ENCODE data around the gene WNT3.
"Not testable (repeated sequence)": the region's sequence is repeated elsewhere in the genome, so short reads cannot be mapped to it uniquely, and the experiment has no call there.

WNT3 gene

DNA sequence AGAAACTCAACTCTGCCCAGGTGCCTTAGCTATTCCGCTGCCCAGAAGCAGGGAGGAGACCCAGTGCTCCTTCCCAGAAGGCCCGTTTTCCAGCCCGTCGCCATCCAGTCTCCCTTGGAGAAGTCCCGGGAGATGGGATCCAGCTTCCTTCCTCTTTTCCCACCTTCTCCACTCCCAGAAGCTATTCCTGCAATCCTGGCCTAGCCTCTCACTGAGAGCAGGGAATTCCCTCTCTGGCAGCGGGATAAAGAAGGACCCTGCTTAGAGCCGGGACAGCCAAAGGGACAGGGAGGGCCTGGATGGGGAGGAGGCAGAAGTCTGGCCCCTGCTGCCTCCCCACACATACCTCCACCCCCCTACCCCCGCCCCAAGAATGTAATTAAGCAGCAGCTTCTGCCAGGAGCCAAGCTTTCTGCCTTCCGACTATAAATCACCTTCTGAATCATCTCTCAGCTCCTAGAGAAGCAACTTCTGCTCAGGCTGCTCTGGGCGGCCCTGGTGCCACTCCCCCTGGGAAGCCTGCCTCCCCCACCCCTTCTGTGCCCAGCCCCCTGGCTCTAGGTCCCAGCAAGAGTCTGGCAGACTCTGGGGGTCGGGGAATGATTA lies 6.4 kb downstream of the WNT3 start:
- no peak for DNase-seq

DNA sequence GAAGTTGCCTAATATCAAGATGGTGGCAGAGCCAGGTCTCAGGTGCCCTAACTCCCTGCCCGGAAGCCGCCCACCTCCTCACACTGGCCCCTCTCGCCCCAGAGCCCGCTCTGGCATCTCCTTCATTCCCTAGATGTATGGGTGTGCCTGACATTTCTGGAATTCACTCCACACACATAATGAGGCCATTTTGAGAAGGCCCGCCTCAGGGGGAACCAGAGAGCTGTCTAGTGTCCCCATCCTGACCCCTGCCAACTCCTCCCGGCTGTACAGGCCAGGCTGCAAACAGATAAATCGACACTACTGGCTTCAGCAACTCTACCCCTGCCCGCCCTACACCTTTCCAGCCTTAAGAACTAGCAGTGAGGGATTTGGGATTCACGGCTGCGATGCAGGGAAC lies 7.7 kb downstream of the WNT3 start:
- DNase-seq: no peak

DNA sequence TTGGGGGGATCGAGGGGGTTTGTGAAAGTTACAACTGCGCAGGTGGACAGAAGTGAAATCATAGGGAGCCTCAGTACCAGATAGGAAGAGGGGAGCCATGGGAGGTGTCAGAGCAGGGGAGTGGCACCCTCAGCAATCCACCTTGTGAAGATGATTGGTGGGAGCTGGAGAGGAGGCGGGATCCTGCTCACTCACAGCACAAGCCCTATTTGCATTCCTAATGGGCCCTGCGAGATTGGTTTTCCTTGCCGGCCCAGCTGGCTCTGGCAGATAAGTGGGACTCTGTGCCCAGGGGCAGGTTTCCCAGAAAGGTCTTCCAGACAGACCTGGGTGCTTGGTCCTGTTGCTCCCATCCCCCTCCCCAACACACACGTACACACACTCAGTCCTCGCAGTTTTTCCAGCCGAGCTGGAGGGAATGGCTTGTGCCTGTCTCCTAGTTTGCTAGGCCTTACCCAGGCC lies 9.4 kb downstream of the WNT3 start:
- no peak for DNase-seq

DNA sequence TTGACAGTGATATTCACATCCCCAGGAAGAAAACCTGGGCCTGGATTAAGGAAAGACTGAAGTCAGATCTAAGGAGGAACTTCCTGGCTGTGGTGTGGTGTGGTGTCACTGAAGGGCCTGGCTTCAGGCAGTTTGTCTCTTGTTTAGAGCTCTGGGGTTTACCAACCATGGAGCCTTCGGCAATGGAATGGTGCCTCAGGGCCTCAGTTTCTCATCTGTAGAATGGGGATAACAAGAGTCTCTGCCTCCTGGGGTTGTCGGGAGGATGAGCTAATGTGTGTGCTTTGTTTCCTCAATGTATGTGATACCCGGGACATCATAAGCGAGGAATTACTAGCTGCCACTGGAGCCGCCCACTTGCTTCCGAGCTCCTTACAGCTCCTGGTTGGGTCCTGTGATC lies 12.7 kb downstream of the WNT3 start:
- DNase-seq: no peak

DNA sequence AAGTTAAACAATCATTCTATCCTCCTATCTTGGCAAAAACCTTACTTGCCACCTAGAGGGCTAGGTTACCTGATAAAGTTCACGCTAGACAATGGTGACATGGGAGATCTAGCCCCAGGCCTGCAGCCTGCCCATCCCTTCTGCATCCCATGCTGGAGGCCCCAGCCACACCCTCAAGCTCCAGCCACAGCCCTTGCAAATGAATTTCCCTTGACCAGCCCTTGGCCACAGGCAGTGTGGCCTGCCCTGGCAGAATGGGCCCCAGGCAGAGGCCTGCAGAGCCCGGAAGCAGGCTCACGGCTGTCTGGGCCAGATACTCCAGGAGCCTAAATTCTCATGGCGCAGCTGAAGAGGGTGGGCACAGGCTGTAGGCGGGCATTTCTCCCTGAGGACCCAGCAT lies 14.9 kb downstream of the WNT3 start:
- no peak for DNase-seq

DNA sequence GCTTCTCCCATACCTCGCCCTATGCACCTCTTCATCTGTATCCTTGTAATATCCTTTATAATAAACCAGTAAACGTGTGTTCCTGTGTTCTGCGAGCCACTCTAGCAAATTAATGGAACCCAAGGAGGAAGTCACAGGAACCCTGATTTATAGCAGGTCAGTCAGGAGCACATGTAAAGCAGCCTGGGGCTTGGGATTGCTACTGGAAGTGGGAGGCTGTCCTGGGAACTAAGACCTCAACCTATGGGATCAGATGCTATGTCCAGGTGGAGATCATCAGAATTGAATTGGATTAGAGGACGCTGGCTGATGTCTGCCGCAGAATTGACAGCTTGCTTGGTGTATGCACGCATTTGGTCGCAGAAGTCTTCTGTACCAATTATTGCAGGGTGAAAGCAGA lies 15.7 kb downstream of the WNT3 start:
- DNase-seq: no peak

DNA sequence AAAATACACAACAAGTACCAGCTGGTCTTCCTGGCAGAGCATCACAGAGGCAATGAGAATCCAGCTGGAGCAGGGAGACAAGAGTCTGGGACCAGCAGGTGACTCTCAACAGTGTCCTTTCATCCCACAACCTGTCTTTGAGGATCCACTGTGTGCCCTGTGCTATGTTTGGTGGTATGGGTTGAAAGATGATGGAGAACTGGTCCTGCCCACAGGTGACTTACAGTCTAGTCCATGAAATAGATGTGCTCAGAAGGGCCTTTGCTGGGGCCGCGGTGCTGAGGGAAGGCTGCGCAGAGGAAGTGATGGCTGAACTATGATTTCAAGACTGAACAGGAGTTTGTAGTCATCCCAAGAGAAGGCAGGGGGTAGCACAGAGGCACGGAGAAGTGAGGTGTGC lies 17.9 kb downstream of the WNT3 start:
- DNase-seq: no peak

DNA sequence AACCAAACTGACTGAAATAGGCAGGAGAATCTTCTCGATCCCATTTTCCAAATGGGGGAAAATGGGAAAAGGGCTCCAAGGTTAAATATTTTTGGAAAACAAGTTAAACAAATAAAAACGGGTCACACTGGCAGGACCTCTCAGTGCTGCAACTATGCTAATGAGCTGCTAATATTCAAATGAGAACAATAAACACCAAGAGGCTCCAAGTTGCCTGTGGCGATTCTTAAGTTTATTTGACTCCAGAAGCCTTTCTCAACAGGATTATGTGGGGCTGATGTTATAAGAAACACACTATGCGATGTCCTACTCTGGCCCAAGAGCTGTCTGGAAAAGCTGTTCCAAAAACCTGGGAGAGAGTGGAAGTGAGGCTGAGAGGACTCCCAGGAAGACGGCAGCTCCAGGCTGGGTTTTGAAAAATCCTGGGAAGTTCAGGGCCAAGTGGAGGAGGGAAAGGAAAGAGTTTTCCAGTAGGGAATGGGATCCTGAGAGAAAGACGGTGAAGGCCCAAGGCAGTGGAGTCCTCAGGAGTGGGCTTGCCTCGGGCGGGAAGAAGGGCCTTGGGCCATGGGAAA lies 21.4 kb downstream of the WNT3 start:
- no peak for DNase-seq

DNA sequence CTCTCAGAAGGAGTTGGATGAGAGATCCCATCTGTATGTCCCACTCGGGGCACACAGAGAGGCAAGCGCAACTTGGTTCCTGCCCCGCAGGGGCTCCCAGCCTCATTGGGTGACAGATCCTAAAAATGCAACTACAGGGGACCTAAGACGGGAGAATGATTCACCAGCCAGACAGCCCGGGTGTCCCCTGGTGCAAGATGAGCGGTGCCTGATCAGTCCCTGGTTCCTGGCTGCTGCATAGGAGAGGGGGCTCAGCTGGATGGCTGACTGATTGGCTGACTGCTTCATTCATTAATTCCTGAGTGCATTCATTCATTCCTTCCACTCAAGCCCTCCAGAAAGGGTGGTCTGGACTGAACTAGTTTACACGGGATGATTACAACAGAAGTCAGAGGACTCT lies 22.0 kb downstream of the WNT3 start:
- DNase-seq: no peak

DNA sequence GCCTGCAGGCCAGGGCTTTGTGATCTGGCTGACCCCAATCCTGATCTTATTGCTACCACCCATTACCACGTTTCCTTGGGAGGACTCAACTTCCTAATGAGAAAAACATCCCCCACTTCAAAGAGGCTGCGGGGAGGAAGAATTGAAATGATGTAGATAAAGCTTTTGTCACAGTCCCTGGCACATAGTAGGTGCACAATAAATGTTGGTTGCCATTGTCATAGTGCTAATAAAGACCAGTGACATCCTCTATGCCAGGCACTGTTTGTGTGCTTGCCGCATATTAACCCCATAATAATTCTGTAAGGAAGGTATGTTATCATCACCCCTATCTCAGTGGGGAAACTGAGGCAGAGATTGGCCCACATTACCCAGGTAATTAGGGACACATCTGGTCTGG lies 22.4 kb downstream of the WNT3 start:
- no peak for DNase-seq

DNA sequence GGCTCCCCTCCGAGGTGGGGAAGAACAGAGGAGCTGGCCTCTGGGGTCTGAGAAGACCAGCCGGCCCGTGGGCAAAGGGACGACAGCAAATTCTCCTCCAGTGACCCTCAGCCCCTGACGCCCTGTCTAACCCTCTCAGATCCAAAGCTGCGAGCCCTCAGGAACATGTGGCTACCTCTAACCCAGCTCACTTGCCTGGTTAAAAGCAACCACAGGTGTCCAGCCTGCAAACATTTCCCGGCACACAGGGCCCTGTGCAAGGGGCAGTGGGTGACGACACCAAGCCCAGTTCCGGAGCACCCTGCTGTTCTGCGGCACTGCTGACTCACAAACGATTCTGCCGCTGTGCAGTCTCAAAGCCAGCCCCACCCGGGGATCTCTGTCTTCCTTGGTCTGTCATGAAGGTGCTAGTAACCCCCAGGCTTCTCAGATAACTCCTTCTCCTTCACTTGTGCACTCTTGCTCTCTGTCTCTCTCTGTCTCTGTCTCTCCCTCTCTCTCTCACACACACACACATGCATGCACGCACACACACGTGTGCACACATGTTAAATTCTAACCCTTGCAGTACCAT lies 23.0 kb downstream of the WNT3 start:
- no peak for DNase-seq

DNA sequence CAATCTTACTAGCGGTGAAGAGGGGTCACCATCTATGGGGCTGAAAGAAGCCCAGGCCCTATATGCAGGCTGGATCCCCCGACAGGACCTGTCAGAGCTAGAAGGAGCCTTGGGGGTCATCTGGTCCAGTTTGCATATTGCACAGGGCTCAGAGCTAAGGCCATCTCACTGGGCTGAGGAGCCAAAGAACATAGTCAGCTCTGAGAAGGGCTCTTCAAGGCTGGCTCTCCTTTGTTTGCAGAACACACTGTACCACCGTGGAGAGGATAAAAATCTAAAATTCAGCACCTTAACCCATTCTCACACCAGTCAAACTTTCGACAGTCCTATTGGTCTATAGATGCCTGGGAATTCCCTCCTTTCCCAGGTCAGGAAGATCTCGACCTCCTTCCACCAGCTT lies 24.2 kb downstream of the WNT3 start:
- no peak for DNase-seq

DNA sequence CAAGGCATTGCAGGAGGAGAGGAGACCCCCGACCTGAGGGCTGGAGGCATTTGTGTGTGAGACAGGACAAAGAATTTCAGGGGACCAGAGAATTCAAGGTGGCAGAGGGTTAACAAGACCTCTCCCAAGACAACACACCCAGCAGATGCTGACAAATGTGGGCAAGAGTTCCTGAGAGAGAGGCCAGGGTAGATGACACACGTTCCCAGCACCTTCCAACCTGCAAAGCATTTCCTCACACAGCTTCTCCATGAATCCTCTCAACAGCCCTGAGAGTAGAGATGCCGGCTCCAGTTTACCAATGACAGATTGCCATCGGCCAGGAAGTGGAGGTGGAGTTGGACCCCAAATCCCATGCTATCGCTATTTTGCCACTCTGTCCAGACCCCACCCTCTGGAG lies 25.0 kb downstream of the WNT3 start:
- DNase-seq: no peak

DNA sequence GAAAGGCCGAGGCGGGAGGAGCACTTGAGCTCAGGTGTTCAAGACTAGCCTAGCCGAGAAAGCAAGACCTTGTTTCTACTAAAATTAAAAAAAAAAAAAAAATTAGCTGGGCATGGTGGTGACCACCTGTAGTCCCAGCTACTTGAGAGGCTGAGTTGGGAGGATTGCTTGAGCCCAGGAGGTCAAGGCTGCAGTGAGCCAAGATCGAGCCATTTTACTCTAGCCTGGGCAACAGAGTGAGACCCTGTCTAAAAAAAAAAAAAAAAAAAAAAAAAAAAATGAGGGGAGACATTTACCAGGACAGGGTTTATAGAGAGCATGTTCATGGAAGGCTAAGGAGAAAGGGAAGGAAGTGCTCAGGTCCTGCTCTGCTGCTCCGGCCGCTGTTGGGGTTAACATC lies 25.5 kb downstream of the WNT3 start:
- not testable (repeated sequence) for DNase-seq

DNA sequence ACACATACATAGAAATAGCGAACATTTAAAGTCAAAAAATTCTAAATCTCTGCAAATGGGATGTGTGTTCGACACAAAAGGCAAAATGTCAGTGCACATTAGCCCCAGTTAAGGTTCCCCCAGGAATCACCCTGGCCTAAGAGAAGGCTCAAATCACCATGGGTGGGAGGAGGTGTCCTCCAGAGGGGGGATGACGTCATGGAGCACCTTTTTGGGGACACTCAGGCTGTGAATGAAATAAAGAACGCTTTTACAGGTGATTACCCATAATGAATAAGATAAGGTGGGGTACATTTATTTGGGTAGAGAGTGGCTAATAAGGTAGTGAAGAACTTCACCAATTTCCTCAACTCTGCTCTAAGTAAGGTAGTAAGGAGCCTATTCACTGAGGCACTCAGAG lies 26.4 kb downstream of the WNT3 start:
- DNase-seq: no peak

DNA sequence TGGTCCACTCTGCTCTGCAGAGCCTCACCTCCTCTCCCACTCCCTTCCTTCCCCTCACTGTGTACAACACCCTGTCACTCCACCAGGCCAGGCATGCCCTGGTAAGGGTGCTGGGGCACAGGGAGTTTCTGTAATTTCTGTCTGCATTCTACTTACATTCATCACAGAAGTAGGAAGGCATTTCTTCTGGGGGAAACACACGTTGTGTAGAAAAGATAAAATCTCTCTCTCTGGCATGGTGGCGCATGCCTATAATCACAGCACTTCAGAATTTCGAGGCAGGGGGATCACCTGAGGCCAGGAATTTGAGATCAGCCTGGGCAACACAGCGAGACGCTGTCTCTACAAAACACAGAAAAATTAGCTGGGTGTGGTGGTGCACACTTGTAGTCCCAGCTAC lies 27.0 kb downstream of the WNT3 start:
- no peak for DNase-seq

DNA sequence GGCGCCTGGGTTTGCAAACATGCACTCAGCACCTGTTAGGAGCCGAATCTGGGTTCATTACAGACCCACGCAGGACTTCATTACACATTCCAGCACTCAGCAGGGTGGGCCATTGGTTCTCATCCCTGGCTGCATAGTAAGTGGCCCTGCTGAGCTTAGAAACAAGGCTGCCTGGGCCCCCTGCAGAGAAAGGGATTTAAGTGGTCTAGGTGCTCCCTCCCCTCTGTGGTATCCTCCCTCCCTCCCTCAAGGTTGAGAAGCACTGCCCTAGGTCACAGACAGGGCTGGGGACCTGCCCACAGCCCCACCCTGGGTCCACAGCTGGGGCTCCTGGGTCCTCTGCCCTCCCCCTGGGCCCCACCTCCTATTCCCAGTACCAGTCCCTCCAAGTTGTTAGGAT lies 28.3 kb downstream of the WNT3 start:
- DNase-seq: no peak

DNA sequence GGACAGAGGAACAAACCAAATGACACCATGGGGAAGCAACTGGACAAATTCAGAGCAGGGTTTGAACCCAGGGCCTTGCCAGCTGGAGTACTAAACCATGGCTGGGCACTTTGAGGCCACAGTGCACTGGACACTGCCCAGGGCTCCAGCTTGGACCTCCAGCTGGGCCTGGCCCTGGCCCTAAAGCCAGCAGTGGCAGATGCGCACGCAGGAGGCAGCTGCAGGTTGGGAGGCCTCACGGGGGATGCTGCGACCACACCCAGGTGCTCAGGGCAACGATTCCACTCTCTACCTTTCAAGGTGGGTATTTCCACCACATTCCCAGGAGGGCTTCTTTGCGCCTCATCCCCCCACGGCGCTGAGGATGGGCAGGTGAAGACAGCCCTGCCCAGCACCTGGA lies 28.9 kb downstream of the WNT3 start:
- no peak for DNase-seq

DNA sequence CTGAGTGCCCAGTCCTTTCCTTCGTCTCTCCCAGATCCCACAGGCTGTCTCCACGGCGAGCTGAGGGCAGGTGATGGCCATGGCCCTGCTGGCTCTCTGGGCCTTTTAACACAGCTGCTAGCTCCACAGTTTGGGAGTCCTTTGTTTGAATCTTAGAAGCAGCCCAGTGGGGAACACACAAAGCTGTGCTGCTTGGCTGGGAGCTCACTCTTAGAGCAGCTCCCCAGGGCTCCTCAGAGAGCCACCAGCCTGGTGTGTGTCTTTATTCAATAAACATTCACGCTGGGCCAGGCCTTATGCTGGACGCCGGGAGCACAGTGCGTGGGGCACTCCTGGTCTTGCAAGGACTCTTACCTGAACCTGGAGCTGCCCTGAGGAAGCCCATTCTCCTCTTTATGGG lies 29.7 kb downstream of the WNT3 start:
- peak; percentile 39 for DNase-seq

DNA sequence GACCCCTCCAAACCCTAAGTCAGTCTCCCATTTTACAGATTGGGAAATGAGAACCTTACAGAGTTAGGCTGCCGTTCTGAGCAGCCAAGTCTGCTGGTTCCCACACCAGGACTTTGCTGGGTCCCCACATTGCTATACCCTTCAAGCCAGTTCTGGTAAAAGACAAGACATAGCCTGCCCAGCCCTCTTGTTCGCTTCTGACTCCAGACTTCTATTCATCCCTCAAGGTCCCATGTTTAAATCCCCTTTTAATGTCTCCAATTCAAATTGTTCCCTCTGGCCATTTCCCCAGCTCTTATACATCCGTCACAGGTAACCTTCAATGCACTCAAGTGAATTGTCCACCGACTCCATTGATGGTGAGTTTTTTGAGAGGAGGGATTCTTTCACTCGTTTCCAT lies 30.2 kb downstream of the WNT3 start:
- DNase-seq: no peak

DNA sequence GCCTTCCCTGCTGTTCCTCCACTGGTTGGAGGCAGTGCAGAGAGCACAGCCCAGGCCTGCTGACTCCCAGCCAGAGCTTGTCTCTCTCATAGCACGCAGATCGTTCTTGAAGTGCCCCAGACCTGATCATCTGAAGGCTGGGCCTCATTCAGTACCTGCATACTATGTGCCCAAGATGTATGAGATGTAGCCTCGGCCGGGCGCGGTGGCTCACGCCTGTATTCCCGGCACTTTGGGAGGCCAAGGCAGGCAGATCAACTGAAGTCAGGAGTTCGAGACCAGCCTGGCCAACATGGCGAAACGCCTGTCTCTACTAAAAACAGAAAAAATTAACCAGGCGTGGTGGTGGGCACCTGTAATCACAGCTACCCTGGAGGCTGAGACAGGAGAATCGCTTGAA lies 31.0 kb downstream of the WNT3 start:
- no peak for DNase-seq

DNA sequence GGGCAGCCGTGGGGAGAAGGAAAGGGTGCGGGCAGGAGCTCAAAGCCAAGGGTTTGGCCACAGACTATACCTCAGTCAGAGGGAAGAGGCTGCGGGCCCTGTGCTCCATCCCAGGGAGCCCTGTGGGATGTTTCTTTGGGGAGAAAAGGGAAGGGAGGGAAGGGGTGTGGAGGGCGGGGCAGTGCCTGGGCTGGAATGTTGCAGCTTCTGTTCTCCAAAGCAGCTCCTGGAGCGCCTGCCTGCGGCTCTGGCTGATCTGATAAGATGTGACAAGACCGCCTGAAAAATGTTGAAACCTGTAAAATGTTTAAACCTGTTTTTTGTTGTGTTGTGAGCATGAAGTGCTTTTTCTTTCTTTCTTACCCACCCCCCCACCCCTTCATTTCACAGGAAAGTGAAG lies 32.8 kb downstream of the WNT3 start:
- DNase-seq: no peak

DNA sequence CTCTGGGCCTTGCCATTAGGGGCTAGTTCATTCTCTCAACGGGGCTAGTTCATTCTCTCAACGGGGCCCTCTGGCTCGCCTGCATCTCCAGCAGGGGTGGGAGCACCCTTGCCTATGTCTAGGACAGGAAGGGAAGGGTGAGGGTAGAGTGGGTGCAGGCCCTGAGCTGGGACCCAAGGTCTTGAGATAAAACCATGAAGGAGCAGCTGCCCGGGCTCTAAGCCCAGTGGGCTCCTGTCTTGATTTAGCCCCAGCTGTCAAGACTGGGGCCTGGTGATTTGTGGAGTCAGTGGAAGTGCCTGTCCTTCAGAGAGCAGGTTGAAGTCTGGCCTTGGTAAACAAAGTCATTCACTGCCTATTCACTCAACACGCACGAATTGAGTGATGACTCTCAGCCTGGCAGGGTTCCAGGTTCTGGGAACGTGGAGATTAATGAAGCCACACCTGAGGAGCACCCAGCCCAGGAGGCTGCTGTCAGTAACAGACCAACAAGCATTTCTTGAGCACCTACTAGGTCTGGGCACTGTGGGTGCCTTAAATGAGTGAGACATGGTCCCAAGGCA lies 35.4 kb downstream of the WNT3 start:
- DNase-seq: peak; percentile 38

DNA sequence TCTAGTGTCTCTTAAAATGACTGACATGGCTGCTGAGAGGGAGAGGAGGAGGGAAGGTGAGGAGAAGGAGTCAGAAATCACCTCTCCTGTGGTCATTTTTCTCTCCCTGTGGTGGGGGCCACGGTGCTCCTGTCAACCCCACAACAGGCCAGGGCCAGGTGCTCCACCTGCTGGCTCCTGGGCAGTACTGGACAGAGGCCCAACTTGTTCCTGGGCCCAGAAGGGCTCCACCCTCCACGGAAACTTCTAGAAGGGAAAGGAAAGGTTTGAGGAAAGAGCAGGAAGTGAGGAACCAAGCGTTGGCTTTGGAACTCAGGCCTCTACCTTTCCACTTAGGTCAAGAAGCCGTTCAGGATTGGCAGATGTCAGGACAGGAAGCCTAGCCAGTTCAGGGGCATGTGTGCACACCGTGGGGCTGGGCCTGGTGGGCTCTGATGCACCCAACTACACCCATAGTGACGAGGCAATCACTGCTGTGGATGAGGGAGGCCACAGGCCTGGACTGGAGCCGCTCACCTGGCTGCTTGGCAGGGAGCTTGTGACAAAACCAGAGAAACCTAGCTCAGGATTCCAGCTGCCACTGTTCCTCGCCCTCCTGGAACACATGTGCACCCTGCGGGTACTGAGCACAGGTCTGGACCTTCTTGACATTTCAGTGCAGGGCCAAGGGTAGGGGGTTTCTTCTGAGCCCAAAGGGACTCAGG lies 36.1 kb downstream of the WNT3 start:
- peak; percentile 31 for DNase-seq
